ENCODE data around the gene ARL15.

The ARL15 gene

DNA sequence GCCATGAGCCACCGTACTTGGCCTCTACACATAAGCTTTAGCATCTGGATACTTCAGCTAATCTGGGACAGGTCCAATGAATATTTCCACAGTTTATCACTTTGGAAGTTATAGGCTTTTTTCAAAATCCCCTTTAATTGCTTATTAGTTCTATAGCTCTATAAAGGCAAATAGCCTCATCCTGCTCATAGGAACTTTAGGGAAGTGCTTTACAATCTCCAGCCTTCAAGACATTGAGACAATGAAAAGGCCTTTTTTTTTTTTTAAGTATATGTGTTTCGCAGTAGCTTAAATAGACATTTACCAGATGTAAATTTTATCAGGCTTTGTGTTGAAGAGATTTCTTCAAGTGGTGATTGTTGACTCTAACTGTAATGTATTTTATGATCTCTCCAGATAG, 224.2 kb downstream of the ARL15 start:
- Histone ChIP-seq H3K4me3 (replicated peaks; ENCODE audit: insufficient read depth, low read length) (no peak overlapping the region), H3K27ac (replicated peaks) (no peak overlapping the region), H3K27me3 (ENCODE audit: insufficient read depth, poor library complexity, severe bottlenecking) (no peaks in the 10 kb centered on the region)
- DNase-seq (ENCODE audit: low read depth in 1 of 2, low spot score in 1 of 2), result no peak
- TF ChIP-seq GABPA (IDR thresholded peaks at IDR 0.05; ENCODE audit: low read depth), result no peak
- TF ChIP-seq, protein P1, sequence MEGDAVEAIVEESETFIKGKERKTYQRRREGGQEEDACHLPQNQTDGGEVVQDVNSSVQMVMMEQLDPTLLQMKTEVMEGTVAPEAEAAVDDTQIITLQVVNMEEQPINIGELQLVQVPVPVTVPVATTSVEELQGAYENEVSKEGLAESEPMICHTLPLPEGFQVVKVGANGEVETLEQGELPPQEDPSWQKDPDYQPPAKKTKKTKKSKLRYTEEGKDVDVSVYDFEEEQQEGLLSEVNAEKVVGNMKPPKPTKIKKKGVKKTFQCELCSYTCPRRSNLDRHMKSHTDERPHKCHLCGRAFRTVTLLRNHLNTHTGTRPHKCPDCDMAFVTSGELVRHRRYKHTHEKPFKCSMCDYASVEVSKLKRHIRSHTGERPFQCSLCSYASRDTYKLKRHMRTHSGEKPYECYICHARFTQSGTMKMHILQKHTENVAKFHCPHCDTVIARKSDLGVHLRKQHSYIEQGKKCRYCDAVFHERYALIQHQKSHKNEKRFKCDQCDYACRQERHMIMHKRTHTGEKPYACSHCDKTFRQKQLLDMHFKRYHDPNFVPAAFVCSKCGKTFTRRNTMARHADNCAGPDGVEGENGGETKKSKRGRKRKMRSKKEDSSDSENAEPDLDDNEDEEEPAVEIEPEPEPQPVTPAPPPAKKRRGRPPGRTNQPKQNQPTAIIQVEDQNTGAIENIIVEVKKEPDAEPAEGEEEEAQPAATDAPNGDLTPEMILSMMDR (IDR thresholded peaks at IDR 0.05; ENCODE audit: insufficient read depth, low read length), result no peak
- TF ChIP-seq, protein P2, sequence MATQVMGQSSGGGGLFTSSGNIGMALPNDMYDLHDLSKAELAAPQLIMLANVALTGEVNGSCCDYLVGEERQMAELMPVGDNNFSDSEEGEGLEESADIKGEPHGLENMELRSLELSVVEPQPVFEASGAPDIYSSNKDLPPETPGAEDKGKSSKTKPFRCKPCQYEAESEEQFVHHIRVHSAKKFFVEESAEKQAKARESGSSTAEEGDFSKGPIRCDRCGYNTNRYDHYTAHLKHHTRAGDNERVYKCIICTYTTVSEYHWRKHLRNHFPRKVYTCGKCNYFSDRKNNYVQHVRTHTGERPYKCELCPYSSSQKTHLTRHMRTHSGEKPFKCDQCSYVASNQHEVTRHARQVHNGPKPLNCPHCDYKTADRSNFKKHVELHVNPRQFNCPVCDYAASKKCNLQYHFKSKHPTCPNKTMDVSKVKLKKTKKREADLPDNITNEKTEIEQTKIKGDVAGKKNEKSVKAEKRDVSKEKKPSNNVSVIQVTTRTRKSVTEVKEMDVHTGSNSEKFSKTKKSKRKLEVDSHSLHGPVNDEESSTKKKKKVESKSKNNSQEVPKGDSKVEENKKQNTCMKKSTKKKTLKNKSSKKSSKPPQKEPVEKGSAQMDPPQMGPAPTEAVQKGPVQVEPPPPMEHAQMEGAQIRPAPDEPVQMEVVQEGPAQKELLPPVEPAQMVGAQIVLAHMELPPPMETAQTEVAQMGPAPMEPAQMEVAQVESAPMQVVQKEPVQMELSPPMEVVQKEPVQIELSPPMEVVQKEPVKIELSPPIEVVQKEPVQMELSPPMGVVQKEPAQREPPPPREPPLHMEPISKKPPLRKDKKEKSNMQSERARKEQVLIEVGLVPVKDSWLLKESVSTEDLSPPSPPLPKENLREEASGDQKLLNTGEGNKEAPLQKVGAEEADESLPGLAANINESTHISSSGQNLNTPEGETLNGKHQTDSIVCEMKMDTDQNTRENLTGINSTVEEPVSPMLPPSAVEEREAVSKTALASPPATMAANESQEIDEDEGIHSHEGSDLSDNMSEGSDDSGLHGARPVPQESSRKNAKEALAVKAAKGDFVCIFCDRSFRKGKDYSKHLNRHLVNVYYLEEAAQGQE (IDR thresholded peaks at IDR 0.05; ENCODE audit: insufficient replicate concordance, low read depth), result no peak
- TF ChIP-seq POLR2AphosphoS5 (IDR thresholded peaks at IDR 0.05; ENCODE audit: low read depth), result no peak
- no peak for TF ChIP-seq SPI1 (IDR thresholded peaks at IDR 0.05; ENCODE audit: borderline replicate concordance, low read depth)

DNA sequence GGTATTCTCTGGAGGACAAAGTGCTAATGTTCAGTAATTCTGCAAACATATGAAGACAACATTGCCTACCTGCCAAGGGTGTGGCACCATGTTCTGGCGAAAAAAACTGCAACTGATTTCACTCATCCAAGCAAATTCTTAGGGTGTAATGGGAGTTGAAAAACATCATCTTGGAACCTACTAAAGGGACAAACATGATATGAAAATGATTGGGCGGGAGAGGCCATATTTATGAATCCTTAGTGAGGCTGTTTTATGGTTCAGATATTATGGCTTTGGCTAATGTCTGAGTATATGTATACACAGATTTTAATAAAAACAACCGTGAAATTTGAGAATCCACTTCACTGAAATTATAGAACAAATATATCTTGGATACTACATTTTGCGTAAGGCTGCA, 225.7 kb downstream of the ARL15 start:
- no peak for DNase-seq (ENCODE audit: low read depth in 1 of 2, low spot score in 1 of 2)
- TF ChIP-seq, protein P2 (IDR thresholded peaks at IDR 0.05; ENCODE audit: insufficient replicate concordance, low read depth), result no peak
- TF ChIP-seq, protein P1 (IDR thresholded peaks at IDR 0.05; ENCODE audit: insufficient read depth, low read length), result no peak
- no peak for TF ChIP-seq GABPA (IDR thresholded peaks at IDR 0.05; ENCODE audit: low read depth)
- TF ChIP-seq POLR2AphosphoS5 (IDR thresholded peaks at IDR 0.05; ENCODE audit: low read depth), result no peak
- TF ChIP-seq SPI1 (IDR thresholded peaks at IDR 0.05; ENCODE audit: borderline replicate concordance, low read depth), result no peak

DNA sequence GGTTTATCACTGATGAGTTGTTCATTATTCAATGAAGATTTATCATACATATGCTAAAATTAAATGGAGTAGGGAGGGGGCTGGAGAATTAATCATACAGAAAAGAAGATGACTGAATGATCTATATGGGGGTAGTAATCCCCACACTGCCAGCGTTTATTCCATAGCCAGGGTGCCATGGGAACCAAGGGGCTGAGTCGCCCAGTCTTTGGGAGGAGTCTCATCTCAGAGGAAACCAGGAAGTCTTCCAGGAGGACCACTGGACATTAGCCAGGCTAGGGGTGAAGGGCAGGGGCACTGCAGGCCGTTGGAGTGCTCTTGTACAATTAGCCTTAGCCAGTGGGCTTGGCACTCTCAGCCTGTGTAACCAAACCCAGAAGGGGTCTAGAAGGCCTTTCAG, 226.5 kb downstream of the ARL15 start:
- H3K27ac ChIP-seq (replicated peaks), result no peak overlapping the region
- no peak overlapping the region for H3K4me3 ChIP-seq (replicated peaks; ENCODE audit: insufficient read depth, low read length)
- TF ChIP-seq GABPA (IDR thresholded peaks at IDR 0.05; ENCODE audit: low read depth) (no peak), POLR2AphosphoS5 (IDR thresholded peaks at IDR 0.05; ENCODE audit: low read depth) (no peak), SPI1 (IDR thresholded peaks at IDR 0.05; ENCODE audit: borderline replicate concordance, low read depth) (no peak)
- TF ChIP-seq, protein P1 (IDR thresholded peaks at IDR 0.05; ENCODE audit: insufficient read depth, low read length), result no peak
- TF ChIP-seq, protein P2 (IDR thresholded peaks at IDR 0.05; ENCODE audit: insufficient replicate concordance, low read depth), result no peak
- no peak for DNase-seq (ENCODE audit: low read depth in 1 of 2, low spot score in 1 of 2)
- no peaks in the 10 kb centered on the region for H3K27me3 ChIP-seq (ENCODE audit: insufficient read depth, poor library complexity, severe bottlenecking)

More for the DNA sequence above, 225.7 kb downstream of the ARL15 start:
- no peak overlapping the region for H3K4me3 ChIP-seq (replicated peaks; ENCODE audit: insufficient read depth, low read length)
- no peak overlapping the region for H3K27ac ChIP-seq (replicated peaks)
- no peaks in the 10 kb centered on the region for H3K27me3 ChIP-seq (ENCODE audit: insufficient read depth, poor library complexity, severe bottlenecking)
